SU-DHL-6 (cell line): ENCODE results near the gene MARCHF11.

Experiments
- CTCF ChIP-seq: fragments of 200-600 bp; sonication (generic); IDR thresholded peaks from one replicate; pipeline ENCODE4 v1.5.1; 2017; ENCODE audit warnings: antibody characterized with exemption, mild to moderate bottlenecking, low read length, moderate library complexity; ENCODE audit not compliant: insufficient read depth, poor library complexity, severe bottlenecking
- EZH2phosphoT487 ChIP-seq: fragments of 200-600 bp; sonication (generic), shearing (Covaris generic); conservative IDR thresholded peaks from 2 replicates; pipeline ENCODE4 v1.6.1; 2018; ENCODE audit warnings: mild to moderate bottlenecking, antibody characterized with exemption, low read length, moderate library complexity, mixed read lengths

DNA sequence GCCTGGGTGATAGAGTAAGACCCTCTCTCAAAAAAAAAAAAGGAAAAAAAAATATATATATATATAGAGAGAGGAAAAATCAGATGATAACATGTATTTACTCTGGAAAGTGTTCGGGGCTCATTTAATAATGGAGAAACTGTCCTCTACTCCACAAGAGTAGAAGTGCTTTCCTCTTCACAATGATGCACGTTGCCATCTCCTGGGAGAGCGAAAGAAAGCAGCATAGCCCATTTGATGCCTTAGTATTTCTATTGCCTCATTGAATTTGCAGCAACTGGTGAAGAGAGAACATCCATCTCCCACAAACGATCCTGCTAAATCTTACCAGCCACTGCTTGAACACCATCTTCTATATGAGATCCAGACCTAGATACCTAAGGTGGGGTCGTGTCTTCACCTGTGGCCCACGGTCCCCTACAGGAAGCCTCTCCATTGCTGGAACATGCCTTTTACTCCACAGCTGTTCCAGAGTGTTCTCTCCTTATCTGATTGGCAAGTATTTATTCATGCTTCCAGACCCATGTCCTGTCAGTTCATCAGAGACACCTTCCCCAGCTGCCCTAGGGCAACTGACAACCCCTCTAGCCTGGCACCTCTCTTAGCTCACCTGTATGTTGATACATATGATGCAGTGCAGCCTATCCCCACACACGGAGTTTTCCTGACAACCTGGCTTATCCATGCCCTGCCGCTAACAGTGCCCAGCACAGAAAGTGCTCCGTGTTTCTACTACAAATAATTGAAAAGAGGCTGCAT, 115.3 kb downstream of the MARCHF11 start:
- no peak for TF ChIP-seq CTCF
- TF ChIP-seq EZH2phosphoT487 = no peak
